ENCODE data around the gene RAB14. TPM values are rescaled to one million over a fixed set of nuclear protein-coding genes. Genes with fewer than 3 reads are reported as not detected.

RAB14 gene
- total RNA-seq, 2 experiments from 2014 or later = 8.6 to 37.1 TPM

DNA sequence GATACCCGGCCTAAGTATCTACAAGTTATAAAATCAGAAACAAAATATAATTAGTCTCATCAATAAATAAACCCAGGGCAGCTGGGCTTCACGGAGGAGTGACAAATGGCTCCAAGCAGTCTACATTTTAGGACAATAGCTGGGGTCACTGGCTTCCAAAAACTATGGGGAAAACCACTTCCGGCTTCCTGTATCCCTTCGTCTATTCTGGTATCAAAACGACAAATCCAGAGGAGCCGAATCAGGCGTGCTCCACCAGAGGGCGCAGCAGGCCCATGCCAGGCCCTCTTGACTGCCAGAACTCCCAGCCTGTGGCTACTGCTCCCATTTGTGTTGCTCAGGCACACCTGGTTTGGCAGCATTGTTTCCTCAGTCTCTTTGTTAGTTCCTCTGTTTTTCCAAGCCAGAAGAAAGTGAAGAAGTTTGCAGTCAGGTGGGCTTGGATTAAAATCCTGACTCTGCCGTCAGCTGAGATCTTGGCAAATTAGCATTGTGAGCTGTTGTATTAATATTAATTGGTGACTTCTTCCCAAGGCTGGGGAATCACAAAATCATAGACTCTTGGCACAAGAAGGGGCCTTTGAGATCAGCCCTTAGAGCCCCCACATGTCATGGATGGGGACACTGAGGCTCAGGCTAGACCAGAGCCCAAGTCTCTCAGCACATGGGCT is 11.6 kb upstream of the RAB14 start:
- ChIA-PET CTCF (ENCODE audit: unreplicated experiment) (interaction anchor here (1.0 kb wide), 1 partner anchor 101 kb away, joined by 3 read pairs; no protein-coding TSS in a partner anchor), POLR2A (no interaction called here)
- Histone ChIP-seq H3K9me2 (ENCODE audit: insufficient read depth, low read length) (no peaks in the 10 kb centered on the region), H3K27ac (ENCODE audit: low read depth, low read length, poor library complexity, severe bottlenecking) (no peak overlapping the region), H3K9me3 (ENCODE audit: low read length) (no peaks in the 10 kb centered on the region), H3K4me1 (ENCODE audit: insufficient read depth, low read length, poor library complexity, severe bottlenecking) (peaks cover 20% of the 10 kb centered on the region), H3K4me2 (ENCODE audit: low read length) (peak overlapping the region; percentile 41; the same call in 1 of the 2 replicates), H3K36me3 (ENCODE audit: insufficient read depth, low read length) (peaks cover 15% of the 10 kb centered on the region; the same call in 1 of the 2 replicates), H3K79me2 (ENCODE audit: insufficient read depth, low read depth, low read length) (no peaks in the 10 kb centered on the region), H3K4me3 (ENCODE audit: low read depth, low read length, poor library complexity, severe bottlenecking) (no peak overlapping the region), H2AFZ (ENCODE audit: low read length) (peak overlapping the region; percentile 91), H4K20me1 (ENCODE audit: insufficient read depth, low read length) (no peaks in the 10 kb centered on the region)
- no TSS peak for BruUV-seq (replicated peaks)
- intact Hi-C loops (cut with micrococcal nuclease; ENCODE audit: unreplicated experiment) = loop anchor here (1.0 kb wide), 2 partner anchors 107 to 187 kb away; no protein-coding TSS in a partner anchor
- TF ChIP-seq EZH2phosphoT487 (IDR thresholded peaks at IDR 0.05; ENCODE audit: borderline replicate concordance, low read depth, low read length) = no peak
- TF ChIP-seq, protein P1, sequence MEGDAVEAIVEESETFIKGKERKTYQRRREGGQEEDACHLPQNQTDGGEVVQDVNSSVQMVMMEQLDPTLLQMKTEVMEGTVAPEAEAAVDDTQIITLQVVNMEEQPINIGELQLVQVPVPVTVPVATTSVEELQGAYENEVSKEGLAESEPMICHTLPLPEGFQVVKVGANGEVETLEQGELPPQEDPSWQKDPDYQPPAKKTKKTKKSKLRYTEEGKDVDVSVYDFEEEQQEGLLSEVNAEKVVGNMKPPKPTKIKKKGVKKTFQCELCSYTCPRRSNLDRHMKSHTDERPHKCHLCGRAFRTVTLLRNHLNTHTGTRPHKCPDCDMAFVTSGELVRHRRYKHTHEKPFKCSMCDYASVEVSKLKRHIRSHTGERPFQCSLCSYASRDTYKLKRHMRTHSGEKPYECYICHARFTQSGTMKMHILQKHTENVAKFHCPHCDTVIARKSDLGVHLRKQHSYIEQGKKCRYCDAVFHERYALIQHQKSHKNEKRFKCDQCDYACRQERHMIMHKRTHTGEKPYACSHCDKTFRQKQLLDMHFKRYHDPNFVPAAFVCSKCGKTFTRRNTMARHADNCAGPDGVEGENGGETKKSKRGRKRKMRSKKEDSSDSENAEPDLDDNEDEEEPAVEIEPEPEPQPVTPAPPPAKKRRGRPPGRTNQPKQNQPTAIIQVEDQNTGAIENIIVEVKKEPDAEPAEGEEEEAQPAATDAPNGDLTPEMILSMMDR (conservative IDR thresholded peaks at IDR 0.05; ENCODE audit: low read length) = peak; percentile 97
- DNase-seq (ENCODE audit: low spot score) = peak; percentile 84

DNA sequence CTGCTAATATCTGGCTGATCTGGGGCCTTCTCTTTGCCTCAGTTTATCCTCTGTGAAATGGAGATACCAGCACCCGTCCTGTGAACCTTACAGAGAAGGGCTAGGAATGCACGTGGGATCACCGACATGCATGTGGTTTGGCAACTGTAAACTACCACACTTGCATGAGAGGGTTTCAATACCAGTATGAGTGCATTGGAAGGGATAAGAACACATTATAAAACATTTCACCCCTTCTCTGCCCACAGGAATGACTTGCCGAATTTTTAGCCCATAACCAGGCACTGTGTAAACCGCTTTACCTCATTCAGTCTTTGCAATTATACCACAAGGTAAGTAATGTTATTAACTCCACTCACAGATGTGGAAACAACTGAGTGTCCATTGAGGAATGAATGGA is 8.9 kb upstream of the RAB14 start:
- Histone ChIP-seq H3K9me3 (ENCODE audit: low read length) (no peaks in the 10 kb centered on the region), H3K27ac (ENCODE audit: low read depth, low read length, poor library complexity, severe bottlenecking) (no peak overlapping the region), H3K9me2 (ENCODE audit: insufficient read depth, low read length) (no peaks in the 10 kb centered on the region), H4K20me1 (ENCODE audit: insufficient read depth, low read length) (no peaks in the 10 kb centered on the region), H3K79me2 (ENCODE audit: insufficient read depth, low read depth, low read length) (no peaks in the 10 kb centered on the region), H3K4me3 (ENCODE audit: low read depth, low read length, poor library complexity, severe bottlenecking) (no peak overlapping the region), H3K4me2 (ENCODE audit: low read length) (no peak overlapping the region), H2AFZ (ENCODE audit: low read length) (no peak overlapping the region), H3K4me1 (ENCODE audit: insufficient read depth, low read length, poor library complexity, severe bottlenecking) (peaks cover 45% of the 10 kb centered on the region), H3K36me3 (ENCODE audit: insufficient read depth, low read length) (peaks cover 10% of the 10 kb centered on the region; the same call in 1 of the 2 replicates)
- TF ChIP-seq EZH2phosphoT487 (IDR thresholded peaks at IDR 0.05; ENCODE audit: borderline replicate concordance, low read depth, low read length) = no peak
- TF ChIP-seq, protein P1 (conservative IDR thresholded peaks at IDR 0.05; ENCODE audit: low read length) = no peak
- POLR2A ChIA-PET = no interaction called here
- intact Hi-C loops (cut with micrococcal nuclease; ENCODE audit: unreplicated experiment) = no loop called here
- no peak for DNase-seq (ENCODE audit: low spot score)
- BruUV-seq (replicated peaks) = no TSS peak
- CTCF ChIA-PET (ENCODE audit: unreplicated experiment) = no interaction called here
